SU-DHL-6 (cell line): ENCODE data around the gene PNPLA7.

Source experiments
- H2AFZ ChIP-seq: fragments of 200-600 bp; sonication (generic); 2 replicates; pipeline ENCODE4 v1.6.1; 2014; ENCODE audit warnings: low read depth, mild to moderate bottlenecking, moderate library complexity, mixed read lengths, antibody characterized with exemption, low read length; ENCODE audit not compliant: severe bottlenecking
- H3F3A ChIP-seq: fragments of 200-600 bp; shearing (Covaris generic); 2 replicates; pipeline ENCODE4 v1.6.0; 2016; ENCODE audit warnings: antibody characterized with exemption, mild to moderate bottlenecking; ENCODE audit not compliant: insufficient read depth
- H3K27ac ChIP-seq: fragments of 200-600 bp; sonication (generic); 2 replicates; pipeline ENCODE4 v1.5.1; 2016; ENCODE audit warnings: low read depth, mild to moderate bottlenecking, low read length, moderate library complexity, mixed read lengths
- H3K27me3 ChIP-seq: fragments of 200-600 bp; sonication (generic), shearing (Covaris generic); 2 replicates; pipeline ENCODE4 v1.6.0; 2014; ENCODE audit warnings: mild to moderate bottlenecking, low read length
- H3K36me3 ChIP-seq: fragments of 200-600 bp; sonication (generic); 2 replicates; pipeline ENCODE4 v1.6.1; 2014; ENCODE audit warnings: mild to moderate bottlenecking, low read length, mixed read lengths
- H3K4me2 ChIP-seq: fragments of 300-600, 200-600 bp; shearing (Covaris generic), sonication (generic); 2 replicates; pipeline ENCODE4 v1.6.0; 2014; ENCODE audit warnings: low read length, low read depth, mild to moderate bottlenecking; ENCODE audit not compliant: poor library complexity, severe bottlenecking
- H3K4me3 ChIP-seq: fragments of 200-600 bp; sonication (generic); 2 replicates; pipeline ENCODE4 v1.5.1; 2014; ENCODE audit warnings: antibody characterized with exemption, low read length, mild to moderate bottlenecking, mixed read lengths; ENCODE audit not compliant: insufficient read depth, poor library complexity, severe bottlenecking
- H3K79me2 ChIP-seq: fragments of 200-600 bp; sonication (generic); 2 replicates; pipeline ENCODE4 v1.6.1; 2014; ENCODE audit warnings: mild to moderate bottlenecking, low read length, moderate library complexity; ENCODE audit not compliant: insufficient read depth
- H3K9ac ChIP-seq: fragments of 200-600 bp; sonication (generic); 2 replicates; pipeline ENCODE4 v1.7.0; 2014; ENCODE audit warnings: mild to moderate bottlenecking, low read length
- H3K9me2 ChIP-seq: fragments of 200-600 bp; sonication (generic); replicated peaks from 2 replicates; pipeline ENCODE4 v1.6.1; 2014; ENCODE audit warnings: low read length; ENCODE audit not compliant: insufficient read depth
- H3K9me3 ChIP-seq: fragments of 200-600 bp; sonication (generic); 2 replicates; pipeline ENCODE4 v1.6.1; 2014; ENCODE audit warnings: low read length, mixed read lengths; ENCODE audit not compliant: insufficient read depth
- H4K20me1 ChIP-seq: fragments of 200-600 bp; sonication (generic); 2 replicates; pipeline ENCODE4 v1.6.1; 2014; ENCODE audit warnings: low read depth, mild to moderate bottlenecking, antibody characterized with exemption, low read length, moderate library complexity, mixed read lengths
- EZH2phosphoT487 ChIP-seq: fragments of 200-600 bp; sonication (generic), shearing (Covaris generic); conservative IDR thresholded peaks from 2 replicates; pipeline ENCODE4 v1.6.1; 2018; ENCODE audit warnings: mild to moderate bottlenecking, antibody characterized with exemption, low read length, moderate library complexity, mixed read lengths
- TF ChIP-seq, protein P1 (sequence below): fragments of 200-600 bp; sonication (generic); IDR thresholded peaks from one replicate; pipeline ENCODE4 v1.5.1; 2017; ENCODE audit warnings: antibody characterized with exemption, mild to moderate bottlenecking, low read length, moderate library complexity; ENCODE audit not compliant: insufficient read depth, poor library complexity, severe bottlenecking

Gene PNPLA7

DNA sequence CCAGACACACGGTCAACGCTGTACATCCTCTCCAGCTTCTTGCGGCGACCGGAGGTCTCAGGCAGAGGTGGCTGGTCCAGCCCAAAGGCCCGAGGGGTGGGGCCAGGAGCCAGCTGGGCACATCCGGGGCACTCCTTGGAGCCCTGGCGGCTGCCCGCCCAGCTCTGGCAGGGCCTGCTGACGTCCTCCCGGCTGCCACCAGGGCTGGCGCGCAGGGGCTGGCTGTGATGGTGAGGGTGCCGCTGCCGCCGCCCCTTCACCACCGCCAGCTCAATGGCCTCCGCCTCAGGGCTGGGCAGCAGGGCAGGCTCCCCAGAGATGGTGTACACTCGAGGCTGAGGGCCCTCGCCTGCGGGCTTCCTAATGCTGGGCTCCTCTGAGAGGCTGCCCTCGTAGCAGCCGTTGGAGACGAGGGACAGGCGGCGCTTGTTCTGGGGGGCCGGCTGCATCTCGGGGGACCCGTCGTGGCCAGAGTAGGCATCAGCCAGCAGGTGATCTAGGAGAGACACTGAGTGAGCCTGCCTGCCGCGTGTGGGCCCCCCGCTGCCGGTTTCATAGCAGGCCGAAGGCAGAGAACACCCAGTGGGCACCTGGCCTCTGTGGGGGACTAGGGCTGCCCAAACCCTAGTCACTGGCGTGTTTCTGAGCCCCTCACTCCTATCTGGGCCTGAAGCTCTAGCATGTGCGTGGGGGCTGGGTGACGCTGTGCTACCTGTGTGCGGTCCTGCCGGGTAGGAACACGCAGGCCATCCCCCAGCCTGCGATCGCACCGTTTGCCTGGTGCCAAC lies 92.6 kb downstream of the PNPLA7 start:
- Histone ChIP-seq H3K79me2 (no peaks in the 10 kb centered on the region; the same call in 1 of the 2 replicates), H3K4me3 (no peak overlapping the region), H3K27ac (no peak overlapping the region), H3F3A (no peaks in the 10 kb centered on the region), H3K36me3 (no peaks in the 10 kb centered on the region), H2AFZ (no peak overlapping the region), H3K4me2 (no peak overlapping the region), H3K9ac (no peak overlapping the region), H4K20me1 (no peaks in the 10 kb centered on the region), H3K9me2 (no peaks in the 10 kb centered on the region), H3K9me3 (no peaks in the 10 kb centered on the region), H3K27me3 (no peaks in the 10 kb centered on the region)
- TF ChIP-seq, protein P1, sequence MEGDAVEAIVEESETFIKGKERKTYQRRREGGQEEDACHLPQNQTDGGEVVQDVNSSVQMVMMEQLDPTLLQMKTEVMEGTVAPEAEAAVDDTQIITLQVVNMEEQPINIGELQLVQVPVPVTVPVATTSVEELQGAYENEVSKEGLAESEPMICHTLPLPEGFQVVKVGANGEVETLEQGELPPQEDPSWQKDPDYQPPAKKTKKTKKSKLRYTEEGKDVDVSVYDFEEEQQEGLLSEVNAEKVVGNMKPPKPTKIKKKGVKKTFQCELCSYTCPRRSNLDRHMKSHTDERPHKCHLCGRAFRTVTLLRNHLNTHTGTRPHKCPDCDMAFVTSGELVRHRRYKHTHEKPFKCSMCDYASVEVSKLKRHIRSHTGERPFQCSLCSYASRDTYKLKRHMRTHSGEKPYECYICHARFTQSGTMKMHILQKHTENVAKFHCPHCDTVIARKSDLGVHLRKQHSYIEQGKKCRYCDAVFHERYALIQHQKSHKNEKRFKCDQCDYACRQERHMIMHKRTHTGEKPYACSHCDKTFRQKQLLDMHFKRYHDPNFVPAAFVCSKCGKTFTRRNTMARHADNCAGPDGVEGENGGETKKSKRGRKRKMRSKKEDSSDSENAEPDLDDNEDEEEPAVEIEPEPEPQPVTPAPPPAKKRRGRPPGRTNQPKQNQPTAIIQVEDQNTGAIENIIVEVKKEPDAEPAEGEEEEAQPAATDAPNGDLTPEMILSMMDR = no peak
- TF ChIP-seq EZH2phosphoT487 = no peak

DNA sequence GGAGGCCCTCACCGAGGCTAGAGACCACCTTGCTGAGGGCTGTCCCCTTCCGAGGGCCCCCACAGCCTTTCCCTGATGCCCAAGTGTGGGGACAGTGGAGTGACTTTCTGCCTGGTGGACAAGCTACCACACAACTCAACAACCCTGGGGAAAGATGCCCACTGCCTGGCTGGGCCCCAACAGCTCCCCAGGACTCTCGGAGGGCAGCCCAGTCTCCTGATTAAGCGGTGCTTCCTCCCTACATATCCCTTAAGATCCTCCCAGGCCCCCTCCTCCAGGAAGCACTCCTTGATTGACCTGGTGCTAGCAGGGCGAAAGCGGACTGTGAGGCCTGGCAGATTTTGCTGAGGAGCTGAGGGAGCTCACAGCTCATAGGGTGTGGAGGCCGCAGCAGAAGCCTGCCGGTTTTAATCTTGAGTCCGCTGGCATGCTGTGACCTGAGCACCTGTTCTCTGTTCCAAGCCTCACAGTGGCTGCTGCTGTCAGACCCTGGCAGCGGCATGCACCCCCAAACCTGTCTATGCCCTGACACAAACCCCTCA lies 93.3 kb downstream of the PNPLA7 start:
- no peaks in the 10 kb centered on the region; the same call in 1 of the 2 replicates for H3K79me2 ChIP-seq
- TF ChIP-seq, protein P1 = no peak
- no peak for TF ChIP-seq EZH2phosphoT487
- no peaks in the 10 kb centered on the region for H3K9me3 ChIP-seq
- no peak overlapping the region for H3K9ac ChIP-seq
- no peaks in the 10 kb centered on the region for H4K20me1 ChIP-seq
- H2AFZ ChIP-seq = no peak overlapping the region
- no peaks in the 10 kb centered on the region for H3K9me2 ChIP-seq
- no peaks in the 10 kb centered on the region for H3F3A ChIP-seq
- H3K4me2 ChIP-seq = no peak overlapping the region
- H3K27ac ChIP-seq = no peak overlapping the region
- H3K36me3 ChIP-seq = no peaks in the 10 kb centered on the region
- no peak overlapping the region for H3K4me3 ChIP-seq
- no peaks in the 10 kb centered on the region for H3K27me3 ChIP-seq

DNA sequence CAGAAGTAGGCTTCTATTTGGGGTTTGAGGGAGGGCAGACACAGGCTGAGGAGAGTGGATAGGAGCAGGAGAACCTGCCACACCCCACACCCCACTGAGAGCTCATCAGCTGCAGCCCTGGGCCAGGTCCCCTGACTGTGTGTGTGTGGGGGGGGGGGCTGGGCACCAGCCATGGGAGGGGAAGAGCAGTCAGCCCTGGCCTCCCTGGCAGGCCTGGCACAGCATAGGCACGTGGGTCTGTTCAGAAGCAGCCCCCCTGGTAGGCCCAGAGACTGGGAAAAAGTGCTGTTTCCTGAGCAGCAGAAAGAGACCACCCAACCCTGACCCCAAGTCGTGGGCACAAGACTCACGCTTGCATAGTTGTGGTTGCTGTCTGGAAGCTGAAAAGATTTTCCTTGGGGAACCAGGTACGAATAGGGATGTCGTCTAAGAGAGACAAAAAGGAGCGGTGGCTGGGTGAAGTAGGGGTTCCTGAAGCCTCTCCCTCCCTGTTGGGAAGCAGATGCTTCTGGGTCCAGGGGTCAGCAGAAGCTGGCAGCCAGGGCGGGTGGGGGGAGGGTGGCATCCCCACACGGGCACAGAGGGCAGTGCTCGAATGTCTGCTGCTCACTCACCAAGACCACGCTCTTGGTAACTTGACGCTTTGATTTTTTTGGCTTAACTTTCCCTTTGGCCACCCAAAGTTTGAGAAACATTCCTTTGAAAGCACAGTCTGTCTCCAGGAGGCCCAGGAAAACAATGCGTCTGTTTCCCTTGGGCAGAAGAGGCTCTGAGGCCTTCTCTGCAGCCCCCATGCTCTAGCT lies 93.9 kb downstream of the PNPLA7 start:
- H3F3A ChIP-seq = no peaks in the 10 kb centered on the region
- H3K36me3 ChIP-seq = no peaks in the 10 kb centered on the region
- no peaks in the 10 kb centered on the region for H4K20me1 ChIP-seq
- H3K4me2 ChIP-seq = no peak overlapping the region
- no peak overlapping the region for H3K9ac ChIP-seq
- no peaks in the 10 kb centered on the region; the same call in 1 of the 2 replicates for H3K79me2 ChIP-seq
- H3K27me3 ChIP-seq = no peaks in the 10 kb centered on the region
- H2AFZ ChIP-seq = no peak overlapping the region
- no peaks in the 10 kb centered on the region for H3K9me2 ChIP-seq
- H3K9me3 ChIP-seq = no peaks in the 10 kb centered on the region
- no peak for TF ChIP-seq EZH2phosphoT487
- TF ChIP-seq, protein P1 = no peak
- H3K27ac ChIP-seq = no peak overlapping the region
- H3K4me3 ChIP-seq = no peak overlapping the region
